Activated CD4-positive, alpha-beta memory T cell treated with anti-CD3 and anti-CD28 coated beads for 36 hours (primary cell): ENCODE data around the gene ARPC3. TPM values are rescaled to one million over a fixed set of nuclear protein-coding genes. Genes with fewer than 3 reads are reported as not detected.
"Not testable (repeated sequence)": the region's sequence is repeated elsewhere in the genome, so short reads cannot be mapped to it uniquely, and the experiment has no call there.

Experiments
- CTCF ChIA-PET: fragments of 350-600 bp; sonication (Branson Sonifier 250); formaldehyde crosslinking; loops from one replicate; lab custom pipeline; 2021; ENCODE audit warnings: antibody characterized with exemption, inconsistent platforms; lab: Charles Lee
- POLR2A ChIA-PET: fragments of 350-600 bp; sonication (Branson Sonifier 250); formaldehyde crosslinking; loops from one replicate; lab custom pipeline; 2021; ENCODE audit warnings: antibody characterized with exemption; lab: Charles Lee
- DNase-seq: peaks from one replicate; pipeline ENCODE4 v3.0.0-alpha.2; 2020
- H3K27ac Mint-ChIP-seq: one replicate; pipeline ENCODE4 v1.8.0; 2021; ENCODE audit warnings: mixed read lengths
- H3K27me3 Mint-ChIP-seq: one replicate; pipeline ENCODE4 v1.8.0; 2021; ENCODE audit warnings: mixed read lengths
- H3K36me3 Mint-ChIP-seq: one replicate; pipeline ENCODE4 v1.8.0; 2021; ENCODE audit warnings: mixed read lengths
- H3K4me1 Mint-ChIP-seq: one replicate; pipeline ENCODE4 v1.8.0; 2021; ENCODE audit warnings: low read depth, mixed read lengths
- H3K4me3 Mint-ChIP-seq: one replicate; pipeline ENCODE4 v1.8.0; 2021; ENCODE audit warnings: mild to moderate bottlenecking, mixed read lengths
- H3K9me3 Mint-ChIP-seq: one replicate; pipeline ENCODE4 v1.8.0; 2021; ENCODE audit warnings: mixed read lengths
- intact Hi-C: fragments of 100-400 bp; cut with micrococcal nuclease; formaldehyde crosslinking; loops from one replicate; pipeline ENCODE4 v1.15.1; 2023
- total RNA-seq, 2 experiments: library from RNA; stranded (reverse); gene quantifications; one replicate each; pipeline ENCODE4 v1.2.3, GENCODE V29; 2021

ARPC3 gene
- total RNA-seq, 2 experiments from 2014 or later = 340 to 352 TPM

DNA sequence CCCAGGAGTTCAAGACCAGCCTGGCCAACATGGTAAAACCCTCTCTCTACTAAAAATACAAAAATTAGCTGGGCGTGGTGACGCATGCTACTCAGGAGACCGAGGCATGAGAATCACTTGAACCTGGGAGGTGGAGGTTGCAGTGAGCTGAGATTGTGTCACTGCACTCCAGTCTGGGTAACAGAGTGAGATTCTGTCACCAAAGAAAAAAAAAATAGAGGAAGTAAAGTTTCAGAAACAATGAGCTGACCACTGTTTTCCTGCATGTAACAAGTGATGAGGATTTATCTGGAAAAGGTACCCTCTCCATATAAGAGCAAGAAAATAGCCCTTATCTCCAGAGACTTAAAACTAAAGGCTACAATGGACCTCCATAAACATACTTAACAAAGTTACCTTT lies 33.0 kb downstream of the ARPC3 start:
- POLR2A ChIA-PET, intact Hi-C loops: not testable (repeated sequence)

DNA sequence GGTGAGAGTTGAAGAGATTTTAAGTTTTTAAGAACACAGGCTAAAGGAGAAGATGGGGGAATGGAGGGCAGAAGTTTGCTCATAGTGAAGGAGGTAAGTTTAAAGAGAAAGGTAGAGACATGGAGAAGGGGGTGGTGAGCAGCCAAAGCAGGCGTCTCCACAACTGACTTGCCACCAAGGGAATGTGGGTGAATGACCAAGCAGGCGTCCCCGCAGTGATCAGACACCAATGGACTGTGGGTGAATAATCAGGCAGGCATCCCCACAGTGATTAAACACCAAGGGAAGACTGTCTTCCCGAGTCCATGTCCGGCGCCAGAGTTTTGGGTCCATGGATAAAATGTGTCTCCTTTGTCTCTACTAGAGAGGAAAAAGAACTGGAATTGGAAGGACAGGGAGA lies 40.1 kb downstream of the ARPC3 start:
- H3K4me3 Mint-ChIP-seq, H3K36me3 Mint-ChIP-seq, CTCF ChIA-PET, DNase-seq, intact Hi-C loops, H3K9me3 Mint-ChIP-seq, H3K27me3 Mint-ChIP-seq, POLR2A ChIA-PET, H3K4me1 Mint-ChIP-seq, H3K27ac Mint-ChIP-seq: not testable (repeated sequence)

More for the DNA sequence above, 33.0 kb downstream of the ARPC3 start:
- DNase-seq, H3K36me3 Mint-ChIP-seq, H3K27me3 Mint-ChIP-seq, H3K4me1 Mint-ChIP-seq, H3K27ac Mint-ChIP-seq, H3K9me3 Mint-ChIP-seq, H3K4me3 Mint-ChIP-seq: not testable (repeated sequence)
- CTCF ChIA-PET = interaction anchor here (1.7 kb wide), 1 partner anchor 14 kb away, joined by 9 read pairs; no protein-coding TSS in a partner anchor

DNA sequence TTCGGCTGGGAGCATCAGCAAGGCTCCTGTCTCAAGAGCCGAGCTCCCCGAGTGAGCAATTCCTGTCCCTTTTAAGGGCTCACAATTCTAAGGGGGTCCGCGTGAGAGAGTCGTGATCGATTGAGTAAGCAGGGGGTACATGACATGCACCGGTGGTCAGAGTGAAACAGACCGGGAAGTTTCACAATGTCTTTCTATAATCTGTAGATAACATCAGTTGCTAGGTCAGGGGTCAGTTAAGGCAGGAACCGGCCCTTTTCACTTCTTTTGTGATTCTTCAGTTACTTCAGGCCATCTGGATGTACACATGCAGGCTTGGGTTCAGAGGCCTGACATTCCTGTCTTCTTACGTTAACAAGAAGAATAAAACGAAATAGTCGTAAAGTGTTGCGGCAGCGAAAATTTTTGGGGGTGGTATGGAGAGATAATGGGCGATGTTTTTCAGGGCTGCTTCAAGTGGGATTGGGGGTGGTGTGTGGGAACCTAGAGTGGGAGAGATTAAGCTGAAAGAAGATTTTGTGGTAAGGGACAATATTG lies 44.9 kb downstream of the ARPC3 start:
- CTCF ChIA-PET = interaction anchor here (3.5 kb wide), 1 partner anchor 26 kb away, joined by 24 read pairs; no protein-coding TSS in a partner anchor
- intact Hi-C loops = not testable (repeated sequence)

DNA sequence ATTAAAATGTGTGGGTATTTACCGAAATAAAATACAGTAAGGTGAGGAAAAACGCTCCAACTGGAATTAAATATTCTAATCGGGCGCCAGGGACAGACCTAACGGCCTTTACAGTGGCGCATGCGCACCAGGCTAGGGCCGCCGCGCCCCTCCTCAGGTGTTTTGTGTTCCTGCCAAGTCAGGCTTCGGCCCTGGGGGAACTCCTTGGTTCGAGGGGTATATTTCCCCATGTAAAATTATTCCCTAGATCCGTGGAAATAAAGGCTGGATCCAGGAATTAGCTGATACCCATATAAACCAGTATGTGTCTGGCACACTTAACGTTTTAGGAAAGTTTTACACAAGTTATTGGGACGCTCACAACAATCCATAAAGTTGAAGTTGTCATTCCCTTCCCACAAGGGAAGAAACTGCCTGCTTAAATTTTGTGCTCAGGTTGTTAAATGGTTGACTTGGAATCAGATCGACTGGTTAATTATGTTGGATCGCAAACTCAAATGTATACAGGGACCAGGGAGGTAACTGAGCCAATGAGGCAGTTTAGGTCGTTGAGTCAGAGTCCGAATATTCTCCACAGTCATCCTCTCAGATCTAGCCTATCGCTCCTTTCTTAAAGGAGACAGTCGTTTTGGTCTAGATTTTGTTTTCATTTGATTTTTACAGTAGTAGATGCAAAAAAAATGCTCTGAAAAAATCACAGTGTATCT lies 46.0 kb downstream of the ARPC3 start:
- H3K36me3 Mint-ChIP-seq = peaks cover 18% of the 10 kb centered on the region
- H3K4me1 Mint-ChIP-seq = peaks cover 23% of the 10 kb centered on the region
- peak; percentile 82 for DNase-seq
- intact Hi-C loops = loop anchor here (1.0 to 5.0 kb wide), 3 partner anchors 27 to 98 kb away; partner anchors contain the start of genes RAD9B and VPS29
- CTCF ChIA-PET = interaction anchor here (3.5 kb wide), 1 partner anchor 27 kb away, joined by 24 read pairs; no protein-coding TSS in a partner anchor
- no peaks in the 10 kb centered on the region for H3K27me3 Mint-ChIP-seq
- POLR2A ChIA-PET = interaction anchor here (1.0 kb wide), 1 partner anchor 27 kb away, joined by 9 read pairs; no protein-coding TSS in a partner anchor
- H3K27ac Mint-ChIP-seq = peak overlapping the region; percentile 99
- H3K4me3 Mint-ChIP-seq = peak overlapping the region; percentile 99
- H3K9me3 Mint-ChIP-seq = no peaks in the 10 kb centered on the region

More for the DNA sequence above, 44.9 kb downstream of the ARPC3 start:
- H3K27ac Mint-ChIP-seq, H3K4me3 Mint-ChIP-seq, DNase-seq, POLR2A ChIA-PET, H3K27me3 Mint-ChIP-seq, H3K9me3 Mint-ChIP-seq: not testable (repeated sequence)
- Mint-ChIP-seq H3K36me3 (peaks cover 15% of the 10 kb centered on the region), H3K4me1 (peaks cover 20% of the 10 kb centered on the region)

DNA sequence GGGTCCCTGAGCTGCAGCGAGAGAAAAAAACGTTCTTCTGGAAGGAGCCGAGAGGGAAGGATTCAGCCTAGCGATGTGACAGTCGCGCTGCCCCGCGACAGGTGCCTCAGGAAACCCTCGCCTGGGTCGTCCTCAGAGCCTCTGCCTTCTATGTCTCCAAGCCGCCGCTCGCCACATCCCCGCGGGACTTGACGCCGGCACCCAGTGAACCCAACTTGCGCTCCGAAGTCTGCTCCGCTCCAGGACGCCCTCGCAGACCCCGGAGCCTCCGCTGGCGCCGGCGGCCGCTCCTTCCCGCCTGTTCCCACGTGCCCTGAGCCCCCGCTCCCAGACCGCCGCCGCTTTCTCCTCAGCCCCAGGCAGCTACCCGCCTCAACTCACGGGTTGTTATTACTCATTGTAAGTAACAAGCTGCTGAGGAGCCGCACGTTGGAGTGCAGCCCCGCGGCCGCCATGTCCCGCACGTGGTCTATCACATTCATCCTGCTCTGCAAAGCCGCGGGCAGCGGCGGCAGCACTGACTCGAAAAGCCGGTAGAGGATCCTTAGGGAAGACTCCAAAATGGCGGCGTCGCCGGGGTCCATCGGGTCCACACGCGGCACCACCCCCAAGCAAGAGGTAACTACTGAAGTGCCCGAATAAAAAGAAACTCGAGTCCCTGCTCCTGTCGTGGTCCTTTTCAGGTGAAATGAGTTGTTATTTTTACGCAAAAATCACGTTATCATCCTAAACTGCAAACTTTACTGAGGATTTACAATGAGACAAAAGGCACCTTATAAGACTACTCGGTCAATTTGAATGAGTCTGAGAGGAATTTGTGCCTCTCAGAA lies 46.8 kb downstream of the ARPC3 start, which contains the start of gene ANAPC7:
TSS of gene ANAPC7 (minus strand) at position 563 of the 830 bp plus-strand sequence. CDS start at position 482, 81 bp downstream.
- H3K4me3 Mint-ChIP-seq = peak within 1 kb of the TSS; percentile 99
- ChIA-PET POLR2A (interaction anchor here (1.0 kb wide), 1 partner anchor 28 kb away, joined by 9 read pairs; no protein-coding TSS in a partner anchor), CTCF (interaction anchor here (1.9 to 3.5 kb wide), 2 partner anchors 28 to 47 kb away, joined by 10 to 24 read pairs; partner anchors contain the start of gene ARPC3)
- DNase-seq = peak; percentile 92
- H3K9me3 Mint-ChIP-seq = no peaks in the 10 kb centered on the region
- intact Hi-C loops = loop anchor here (5.0 kb wide), 2 partner anchors 51 to 99 kb away; partner anchors contain the start of genes RAD9B and VPS29
- H3K27ac Mint-ChIP-seq = peak within 1 kb of the TSS; percentile 99
- peaks cover 23% of the 10 kb centered on the region for H3K4me1 Mint-ChIP-seq
- no peaks in the 10 kb centered on the region for H3K27me3 Mint-ChIP-seq
- H3K36me3 Mint-ChIP-seq = peaks cover 18% of the 10 kb centered on the region

Other genes starting within 250 kb of the ARPC3 start
- gene ATP2A2, start 169.1 kb downstream of the ARPC3 start, total RNA-seq = 100 to 1,000 TPM; 144 to 152 TPM
- gene ANAPC7, start 46.6 kb downstream of the ARPC3 start, total RNA-seq = 10 to 100 TPM; 47.3 to 52.9 TPM
- gene GPN3, start 17.9 kb upstream of the ARPC3 start, total RNA-seq = 10 to 100 TPM; 62.4 to 68.4 TPM
- gene FAM216A, start 18.5 kb upstream of the ARPC3 start, total RNA-seq = 10 to 100 TPM; 29.8 to 30.0 TPM
- 100 to 1,000 TPM; 100 to 106 TPM for gene VPS29, start 51.8 kb upstream of the ARPC3 start, total RNA-seq
- 1 to 10 TPM; 1.1 to 2.7 TPM for gene RAD9B, start 52.0 kb upstream of the ARPC3 start, total RNA-seq
- gene PPTC7, start 133.0 kb upstream of the ARPC3 start, total RNA-seq = 10 to 100 TPM; 36.9 to 37.0 TPM
- gene TCTN1, start 163.8 kb upstream of the ARPC3 start, total RNA-seq = 1 to 10 TPM; 6.4 to 7.6 TPM
- gene HVCN1, start 238.8 kb upstream of the ARPC3 start, total RNA-seq = 1 to 10 TPM; 4.0 to 4.1 TPM